IPS-NIHi7 (cell line): ENCODE results near the gene ABCC1.
"Not testable (repeated sequence)": the region's sequence is repeated elsewhere in the genome, so short reads cannot be mapped to it uniquely, and the experiment has no call there.

Experiments used
- DNase-seq: peaks from one replicate; pipeline ENCODE4 v3.0.0; 2012; ENCODE audit warnings: mixed read lengths; ENCODE audit errors: extremely low spot score

ABCC1 gene

GRCh38 chr16:15967655-15968315 lies 18.4 kb downstream of the ABCC1 start:
- DNase-seq: no peak

- DNase-seq: peak; percentile 83
Measured at GRCh38 chr16:15970202-15970601, 20.8 kb downstream of the ABCC1 start.

GRCh38 chr16:15970743-15971439 lies 21.5 kb downstream of the ABCC1 start:
- peak; percentile 53 for DNase-seq

- DNase-seq: no peak
Measured at GRCh38 chr16:15971440-15971815, 22.0 kb downstream of the ABCC1 start.

GRCh38 chr16:15972046-15972868 lies 22.8 kb downstream of the ABCC1 start:
- no peak for DNase-seq

GRCh38 chr16:15973421-15973820 lies 24.0 kb downstream of the ABCC1 start:
- no peak for DNase-seq

- DNase-seq: no peak
Measured at GRCh38 chr16:15974057-15974456, 24.6 kb downstream of the ABCC1 start.

- no peak for DNase-seq
Measured at GRCh38 chr16:15975172-15975571, 25.8 kb downstream of the ABCC1 start.

- DNase-seq: no peak
Measured at GRCh38 chr16:15976225-15976812, 26.9 kb downstream of the ABCC1 start.

- no peak for DNase-seq
Measured at GRCh38 chr16:15976929-15977637, 27.7 kb downstream of the ABCC1 start.

- DNase-seq: no peak
Measured at GRCh38 chr16:15979801-15980200, 30.4 kb downstream of the ABCC1 start.

GRCh38 chr16:15980329-15980728 lies 30.9 kb downstream of the ABCC1 start:
- no peak for DNase-seq

GRCh38 chr16:15981382-15981781 lies 32.0 kb downstream of the ABCC1 start:
- no peak for DNase-seq

- DNase-seq: not testable (repeated sequence)
Measured at GRCh38 chr16:15982194-15982915, 32.9 kb downstream of the ABCC1 start.

GRCh38 chr16:15983898-15984297 lies 34.5 kb downstream of the ABCC1 start:
- no peak for DNase-seq

GRCh38 chr16:15985144-15985543 lies 35.7 kb downstream of the ABCC1 start:
- DNase-seq: no peak

GRCh38 chr16:15986261-15986660 lies 36.8 kb downstream of the ABCC1 start:
- no peak for DNase-seq

GRCh38 chr16:15988268-15989013 lies 39.0 kb downstream of the ABCC1 start:
- DNase-seq: no peak

- DNase-seq: no peak
Measured at GRCh38 chr16:15990902-15991301, 41.5 kb downstream of the ABCC1 start.

- DNase-seq: no peak
Measured at GRCh38 chr16:15993128-15993527, 43.7 kb downstream of the ABCC1 start.
